HFFc6 (cell line): ENCODE measurements around the gene RHBDD3. TPM values are rescaled to one million over a fixed set of nuclear protein-coding genes. Genes with fewer than 3 reads are reported as not detected.

Experiments
- DNase-seq: peaks from one replicate; pipeline ENCODE4 v3.0.0-alpha.2; 2018
- H3K27ac Mint-ChIP-seq: 2 replicates; pipeline ENCODE4 v1.8.0; 2020; ENCODE audit warnings: mild to moderate bottlenecking, mixed read lengths
- H3K27me3 Mint-ChIP-seq: 2 replicates; pipeline ENCODE4 v1.8.0; 2021; ENCODE audit warnings: mild to moderate bottlenecking, moderate library complexity, mixed read lengths; ENCODE audit not compliant: insufficient read depth
- H3K36me3 Mint-ChIP-seq: 2 replicates; pipeline ENCODE4 v1.8.0; 2021; ENCODE audit warnings: low read depth, mixed read lengths
- H3K4me1 Mint-ChIP-seq: 2 replicates; pipeline ENCODE4 v1.8.0; 2020; ENCODE audit warnings: low read depth, mixed read lengths
- H3K4me3 Mint-ChIP-seq: 2 replicates; pipeline ENCODE4 v1.8.0; 2020; ENCODE audit warnings: mild to moderate bottlenecking, moderate library complexity, mixed read lengths
- H3K9me3 Mint-ChIP-seq: 2 replicates; pipeline ENCODE4 v1.8.0; 2020; ENCODE audit warnings: mild to moderate bottlenecking, mixed read lengths
- CTCF ChIP-seq: fragments of 200-600 bp; sonication (generic); IDR thresholded peaks from 2 replicates; pipeline ENCODE4 v1.5.0; 2021; ENCODE audit warnings: antibody characterized with exemption, mild to moderate bottlenecking
- total RNA-seq, 6 experiments: library from RNA; stranded (reverse); fragmentation: NEBNext Ultra II Directional; extraction: Animal tissue kit (Norgen Biotek cat#: 25700); gene quantifications; 2 replicates in 1 of 6; 3 replicates in 5 of 6; pipeline ENCODE4 v1.2.3, GENCODE V29; 2021

The RHBDD3 gene
- total RNA-seq, 6 experiments from 2014 or later = 19.4 to 24.0 (median 21.0) TPM

DNA sequence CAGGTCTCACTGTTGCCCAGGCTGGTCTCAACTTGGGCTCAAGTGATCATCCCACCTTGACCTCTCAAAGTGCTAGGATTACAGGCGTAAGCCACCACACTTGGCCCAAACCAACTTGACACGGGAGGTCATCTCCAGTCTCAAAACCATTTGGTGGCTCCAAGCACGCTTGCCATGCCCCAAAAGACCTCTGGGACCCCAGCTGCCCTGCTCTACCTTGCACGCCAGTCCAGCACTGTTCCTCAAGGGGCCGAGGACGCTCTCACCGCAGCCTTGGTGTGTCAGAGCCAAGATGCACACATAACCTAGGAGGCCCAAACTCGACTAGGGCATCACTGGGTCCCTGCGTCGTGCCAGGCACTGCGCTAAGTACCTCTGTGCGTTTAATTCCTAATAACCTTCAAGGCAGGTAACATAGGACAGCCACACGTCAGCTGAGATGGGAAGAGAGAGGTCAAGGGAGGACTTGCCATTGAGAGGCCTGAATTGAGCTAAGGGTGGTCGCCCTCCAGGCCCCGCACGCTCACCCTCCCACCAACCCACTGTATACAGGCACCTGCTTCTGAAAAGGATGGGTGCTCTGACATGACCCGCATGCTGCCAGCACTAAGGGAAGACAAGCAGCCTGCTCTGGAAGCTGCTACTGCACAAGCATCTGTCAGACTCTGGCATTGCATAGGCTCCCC is 34.1 kb upstream of the RHBDD3 start:
- no peak for DNase-seq
- peak overlapping the region; percentile 25; the same call in 1 of the 2 replicates for H3K27ac Mint-ChIP-seq
- H3K9me3 Mint-ChIP-seq = no peaks in the 10 kb centered on the region
- peaks cover 9% of the 10 kb centered on the region for H3K27me3 Mint-ChIP-seq
- no peaks in the 10 kb centered on the region for H3K4me1 Mint-ChIP-seq
- no peak for TF ChIP-seq CTCF
- H3K36me3 Mint-ChIP-seq = peaks cover 33% of the 10 kb centered on the region
- no peak overlapping the region for H3K4me3 Mint-ChIP-seq

DNA sequence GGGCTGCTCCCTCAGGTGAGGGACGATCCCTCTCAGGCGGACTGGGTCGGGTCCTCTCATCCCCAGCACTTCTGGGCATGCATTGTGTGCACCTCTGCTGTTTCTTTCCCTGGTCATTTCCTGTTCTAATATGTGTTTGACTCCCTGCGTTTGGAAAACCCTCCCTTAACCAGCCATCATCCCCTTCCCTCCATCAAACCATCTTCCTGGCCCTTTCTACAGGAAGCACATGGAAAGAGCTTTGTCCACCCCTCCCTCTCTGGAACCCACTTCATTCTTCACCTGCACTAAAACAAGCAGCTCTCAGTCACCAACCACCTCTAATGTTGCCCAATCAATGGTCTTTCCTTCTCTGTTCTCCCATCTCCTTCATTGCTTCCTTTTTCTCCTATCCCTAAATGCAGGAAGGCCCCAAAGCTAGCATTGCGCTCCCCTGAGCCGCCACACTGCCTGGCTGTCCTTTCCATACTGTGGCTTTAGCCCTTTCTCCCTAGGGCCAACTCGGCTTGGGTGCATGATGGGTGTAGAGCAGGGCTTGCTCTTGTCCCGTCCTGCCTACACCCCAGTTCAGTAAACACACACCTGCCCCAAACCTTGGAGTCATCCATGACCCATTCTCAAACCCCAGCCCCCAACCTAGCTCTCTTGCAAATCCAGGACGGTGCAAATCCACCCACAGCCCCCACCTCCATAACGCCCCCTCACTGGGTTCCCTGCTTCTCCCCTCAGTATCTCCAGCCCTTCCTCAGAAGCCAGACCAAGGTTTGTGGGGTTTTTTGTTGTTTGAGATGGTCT is 33.2 kb upstream of the RHBDD3 start:
- Mint-ChIP-seq H3K36me3 (peaks cover 36% of the 10 kb centered on the region), H3K9me3 (no peaks in the 10 kb centered on the region), H3K4me3 (no peak overlapping the region), H3K27me3 (peaks cover 9% of the 10 kb centered on the region), H3K27ac (peak overlapping the region; percentile 25), H3K4me1 (no peaks in the 10 kb centered on the region)
- TF ChIP-seq CTCF = no peak
- DNase-seq = no peak

DNA sequence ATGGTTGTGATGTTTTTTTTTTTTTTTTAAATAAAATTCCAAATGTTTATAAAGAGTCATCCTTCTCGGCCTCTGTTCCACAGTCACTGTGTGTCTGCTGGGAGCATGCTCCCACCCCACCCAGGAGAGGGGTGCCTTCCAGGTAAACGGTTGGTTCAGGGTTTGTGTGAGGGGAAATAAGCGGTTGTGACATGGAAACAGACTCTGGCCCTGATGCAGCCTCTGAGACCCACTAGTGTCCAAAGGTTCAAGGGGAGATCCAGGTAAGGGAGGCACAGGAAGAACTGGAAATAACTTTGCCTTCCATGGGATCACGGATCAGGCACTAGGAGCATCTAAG is 32.7 kb upstream of the RHBDD3 start:
- Mint-ChIP-seq H3K36me3 (peaks cover 40% of the 10 kb centered on the region), H3K4me3 (no peak overlapping the region), H3K4me1 (no peaks in the 10 kb centered on the region), H3K9me3 (no peaks in the 10 kb centered on the region), H3K27ac (no peak overlapping the region), H3K27me3 (peaks cover 9% of the 10 kb centered on the region)
- no peak for DNase-seq
- no peak for TF ChIP-seq CTCF

GRCh38 chr22:29299136-29299900 is 31.5 kb upstream of the RHBDD3 start:
- H3K4me3 Mint-ChIP-seq = peak overlapping the region; percentile 17; the same call in 1 of the 2 replicates
- peaks cover 9% of the 10 kb centered on the region for H3K27me3 Mint-ChIP-seq
- H3K9me3 Mint-ChIP-seq = no peaks in the 10 kb centered on the region
- no peak for DNase-seq
- no peak for TF ChIP-seq CTCF
- peaks cover 40% of the 10 kb centered on the region for H3K36me3 Mint-ChIP-seq
- H3K4me1 Mint-ChIP-seq = no peaks in the 10 kb centered on the region
- H3K27ac Mint-ChIP-seq = peak overlapping the region; percentile 2; the same call in 1 of the 2 replicates

DNA sequence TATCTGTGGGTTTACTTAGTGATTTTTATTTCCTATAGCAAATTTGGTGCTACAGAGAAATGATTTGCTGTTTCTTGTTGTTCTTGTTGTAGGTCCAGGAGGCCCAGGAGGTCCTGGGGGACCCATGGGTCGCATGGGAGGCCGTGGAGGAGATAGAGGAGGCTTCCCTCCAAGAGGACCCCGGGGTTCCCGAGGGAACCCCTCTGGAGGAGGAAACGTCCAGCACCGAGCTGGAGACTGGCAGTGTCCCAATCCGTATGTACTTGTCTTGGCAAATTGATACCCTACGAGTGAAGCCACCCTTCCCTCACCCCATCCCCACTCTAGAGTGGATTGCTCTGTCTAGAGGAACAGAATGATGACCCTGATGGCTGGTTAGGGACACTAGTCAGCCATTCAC is 30.9 kb upstream of the RHBDD3 start:
- TF ChIP-seq CTCF = no peak
- H3K27ac Mint-ChIP-seq = peak overlapping the region; percentile 26; the same call in 1 of the 2 replicates
- no peak overlapping the region for H3K4me3 Mint-ChIP-seq
- no peaks in the 10 kb centered on the region for H3K4me1 Mint-ChIP-seq
- H3K36me3 Mint-ChIP-seq = peaks cover 40% of the 10 kb centered on the region
- no peaks in the 10 kb centered on the region for H3K9me3 Mint-ChIP-seq
- no peak for DNase-seq
- peaks cover 9% of the 10 kb centered on the region for H3K27me3 Mint-ChIP-seq
